HL-60/S4 treated with phorbol 12-myristate 13-acetate at 8.2 ng/mL for 4 days and 3 days (cell line): ENCODE data around the gene FUT8.
"Not testable (repeated sequence)": the region's sequence is repeated elsewhere in the genome, so short reads cannot be mapped to it uniquely, and the experiment has no call there.

Source experiments
- in situ Hi-C: fragments of 300-500 bp; cut with MboI; formaldehyde crosslinking; loops from 2 replicates; pipeline ENCODE4 v1.15.0; 2022; ENCODE audit warnings: low sequenced_read_pairs

Gene FUT8

DNA sequence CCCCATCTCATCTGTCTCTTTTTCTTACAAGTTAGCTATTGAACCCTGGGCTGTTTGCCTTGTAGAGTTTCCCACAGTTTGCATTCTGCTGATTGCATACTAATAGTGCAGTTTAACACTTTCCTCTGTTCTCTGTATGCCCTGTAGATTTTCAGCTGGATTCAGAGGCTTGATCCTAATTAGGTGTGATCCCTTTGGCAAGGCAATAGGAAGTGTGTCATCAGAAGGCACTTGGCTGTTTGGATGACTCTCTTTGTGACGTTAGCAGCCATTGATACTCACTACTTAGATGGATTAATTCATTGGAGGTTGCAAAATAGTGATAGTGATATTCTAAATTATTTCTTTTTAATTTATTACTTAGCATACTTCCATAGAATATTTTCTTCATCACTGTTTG, 33.6 kb downstream of the FUT8 start:
- in situ Hi-C loops, result no loop called here

GRCh38 chr14:65449647-65450046, 37.1 kb downstream of the FUT8 start:
- in situ Hi-C loops, result no loop called here

DNA sequence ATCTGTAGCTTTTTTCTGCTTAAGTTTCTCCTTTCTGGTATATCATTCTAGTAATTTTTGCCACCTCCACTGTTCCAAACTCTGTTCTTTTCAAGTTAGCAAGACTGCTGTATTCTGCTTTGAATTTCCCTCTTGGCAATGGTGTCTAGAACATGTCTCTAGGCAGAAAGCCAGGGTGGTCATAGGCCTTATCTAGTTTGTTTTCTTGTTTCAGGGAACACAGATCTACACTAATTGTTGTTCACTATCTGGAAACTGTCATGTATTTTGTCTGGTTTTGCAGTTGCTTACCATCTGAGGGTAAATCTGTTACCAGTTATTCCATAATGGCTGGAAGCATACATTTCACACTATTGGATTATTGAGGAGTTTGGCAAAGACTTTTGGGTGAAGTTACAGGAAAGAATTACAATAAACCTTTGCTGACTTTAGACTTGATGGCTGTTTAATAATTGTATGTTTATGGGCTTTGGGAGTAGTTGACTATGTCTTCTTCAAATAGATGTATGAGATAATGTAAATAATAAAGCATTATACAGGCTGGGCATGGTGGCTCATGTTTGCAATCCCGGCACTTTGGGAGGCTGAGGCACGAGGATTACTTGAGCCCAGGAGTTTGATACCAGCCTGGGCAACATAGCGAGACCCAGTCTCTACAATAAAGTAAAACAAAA, 41.4 kb downstream of the FUT8 start:
- in situ Hi-C loops, result no loop called here

DNA sequence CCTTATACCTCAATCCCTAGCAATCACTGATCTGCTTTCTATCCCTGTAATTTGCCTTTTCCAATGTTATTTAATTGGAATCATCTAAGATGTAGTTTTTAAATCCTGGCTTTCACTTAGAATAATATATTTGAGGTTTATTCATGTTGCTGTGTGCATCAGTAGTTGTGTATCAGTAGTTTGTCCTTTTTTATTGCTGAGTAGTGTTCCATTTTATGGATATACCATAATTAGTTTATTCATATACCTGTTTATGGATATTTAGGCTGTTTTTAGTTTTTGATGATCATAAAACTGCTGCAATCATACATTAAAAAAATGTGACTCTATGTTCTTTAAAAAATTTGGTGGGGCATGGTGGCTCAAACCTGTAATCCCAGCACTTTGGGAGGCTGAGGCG, 43.7 kb downstream of the FUT8 start:
- in situ Hi-C loops, result no loop called here

- in situ Hi-C loops, result no loop called here
These were observed 49.2 kb downstream of the FUT8 start for GRCh38 chr14:65461730-65462129.

DNA sequence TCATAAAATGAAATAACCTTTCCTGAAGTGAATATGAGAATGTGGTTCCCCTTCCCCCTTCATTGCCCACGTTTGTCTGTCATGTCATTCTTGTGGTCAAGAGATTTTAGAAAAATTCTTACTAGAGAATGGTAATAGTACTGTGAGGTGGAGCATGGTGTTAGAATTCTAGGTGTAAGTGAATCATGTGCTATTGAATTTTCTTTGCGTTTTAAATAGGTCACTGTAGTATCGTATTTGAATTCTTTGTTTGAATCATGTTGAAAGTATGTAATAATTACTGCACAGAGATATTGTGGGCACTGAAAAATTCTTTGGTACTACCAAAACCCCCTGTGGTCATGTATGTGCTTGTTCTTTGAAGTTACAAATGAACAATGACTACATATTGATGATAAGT, 49.9 kb downstream of the FUT8 start:
- in situ Hi-C loops, result no loop called here

GRCh38 chr14:65465584-65465983, 53.1 kb downstream of the FUT8 start:
- in situ Hi-C loops, result no loop called here

GRCh38 chr14:65467926-65468325, 55.4 kb downstream of the FUT8 start:
- in situ Hi-C loops, result not testable (repeated sequence)

GRCh38 chr14:65469903-65470302, 57.4 kb downstream of the FUT8 start:
- in situ Hi-C loops, result no loop called here

- in situ Hi-C loops, result no loop called here
These were observed 57.9 kb downstream of the FUT8 start for GRCh38 chr14:65470404-65470880.

DNA sequence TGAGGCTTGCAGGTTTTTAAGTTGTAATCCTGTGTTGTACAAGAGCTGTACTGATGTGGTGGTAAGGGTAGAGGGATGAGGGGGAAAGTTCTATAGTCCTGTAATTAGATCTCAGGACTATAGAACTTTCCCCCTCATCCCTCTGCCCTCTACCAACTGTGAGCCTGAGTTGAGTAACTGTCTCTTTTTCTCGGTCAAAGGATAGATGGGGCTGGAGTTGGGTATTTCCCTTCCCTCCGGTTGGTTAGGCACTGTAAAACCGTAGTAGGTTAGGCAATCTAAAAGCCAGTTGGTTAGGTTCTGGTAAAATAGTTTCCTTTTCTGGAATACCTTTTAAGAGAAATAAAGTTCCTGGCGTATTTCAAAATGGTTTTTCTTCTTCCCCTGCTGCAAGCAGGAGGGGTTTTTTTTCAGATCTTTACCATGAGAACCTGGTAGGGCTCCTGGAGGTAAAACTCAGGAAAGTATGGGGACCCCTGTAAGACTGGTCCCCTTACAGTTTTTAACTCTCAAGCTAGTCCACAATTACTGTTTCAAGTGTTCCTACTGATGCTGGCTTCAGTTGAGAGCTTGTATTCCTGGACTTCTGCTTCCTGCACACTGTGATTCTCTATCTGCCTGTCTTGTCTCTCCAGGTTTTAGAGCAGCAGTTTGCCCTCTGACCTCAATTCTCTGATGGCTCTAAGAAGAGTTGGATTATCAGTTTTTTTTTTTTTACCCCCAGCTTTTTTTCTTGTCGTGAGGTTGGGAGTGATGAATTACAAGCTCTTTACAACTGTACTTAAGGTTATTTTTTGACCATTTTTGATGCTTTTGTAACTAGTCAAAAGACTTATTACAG, 58.7 kb downstream of the FUT8 start:
- in situ Hi-C loops, result no loop called here

DNA sequence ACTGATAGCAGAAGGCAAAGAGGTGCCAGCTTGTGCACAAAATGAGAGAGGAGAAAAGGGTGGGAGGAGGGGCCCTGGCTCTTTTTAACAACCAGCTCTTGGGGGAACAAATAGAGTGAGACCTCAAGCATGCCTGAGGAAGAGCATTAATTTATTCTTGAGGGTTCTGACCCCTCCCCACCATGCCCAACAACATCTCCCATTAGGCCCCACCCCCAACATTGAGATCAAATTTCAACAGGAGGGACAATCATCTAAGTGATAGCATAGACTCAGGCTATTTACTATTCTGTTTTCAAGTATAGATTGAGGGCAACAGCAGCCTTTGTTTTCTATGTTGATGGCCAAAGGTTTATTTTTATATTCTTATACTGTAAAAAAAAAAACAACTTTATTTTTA, 59.7 kb downstream of the FUT8 start:
- in situ Hi-C loops, result no loop called here

- in situ Hi-C loops, result no loop called here
These were observed 63.9 kb downstream of the FUT8 start for GRCh38 chr14:65476273-65476941.

DNA sequence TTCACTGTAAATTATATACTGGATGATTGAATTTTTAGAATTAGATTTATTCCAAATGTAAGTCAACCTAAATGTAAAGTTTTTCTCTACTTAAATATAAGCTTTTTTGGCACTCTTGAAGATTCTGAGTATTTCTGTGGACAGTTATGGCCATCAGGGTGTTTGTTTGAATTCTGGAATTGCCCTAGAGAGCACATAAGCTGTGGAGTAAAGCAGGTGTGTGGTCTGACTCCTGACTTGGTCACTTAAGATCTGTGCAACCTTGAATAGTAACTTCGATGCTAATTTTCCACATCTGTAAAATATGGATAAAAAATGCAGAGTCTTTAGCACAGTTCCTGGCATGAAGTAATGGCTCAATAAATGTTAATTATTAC, 64.4 kb downstream of the FUT8 start:
- in situ Hi-C loops, result no loop called here

- in situ Hi-C loops, result no loop called here
These were observed 65.5 kb downstream of the FUT8 start for GRCh38 chr14:65478017-65478416.

GRCh38 chr14:65478596-65478995, 66.1 kb downstream of the FUT8 start:
- in situ Hi-C loops, result no loop called here

DNA sequence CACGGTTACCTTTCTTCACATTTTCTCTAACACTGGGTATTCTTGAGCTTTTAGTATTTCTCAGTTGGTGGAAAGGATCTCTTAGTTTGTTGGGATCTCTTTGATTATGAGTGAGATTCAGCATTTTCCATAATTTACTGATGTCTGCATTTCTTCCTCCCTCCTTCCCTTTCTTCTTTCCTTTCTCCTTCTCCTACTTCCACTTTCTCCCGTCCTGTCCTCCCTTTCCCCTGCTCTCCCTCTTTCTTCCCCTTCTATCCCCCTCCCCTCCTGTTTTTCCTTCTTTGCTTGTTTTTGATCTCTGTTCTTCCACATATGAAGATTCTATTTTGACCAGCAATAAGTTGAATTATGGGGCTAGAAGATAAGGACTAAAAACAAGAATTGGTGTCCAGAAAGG, 66.9 kb downstream of the FUT8 start:
- in situ Hi-C loops, result no loop called here

GRCh38 chr14:65482757-65483438, 70.4 kb downstream of the FUT8 start:
- in situ Hi-C loops, result no loop called here

- in situ Hi-C loops, result no loop called here
These were observed 71.1 kb downstream of the FUT8 start for GRCh38 chr14:65483647-65484046.

- in situ Hi-C loops, result no loop called here
These were observed 73.0 kb downstream of the FUT8 start for GRCh38 chr14:65485516-65485915.

GRCh38 chr14:65486863-65487262, 74.3 kb downstream of the FUT8 start:
- in situ Hi-C loops, result no loop called here
